PC-9 (cell line): ENCODE data around the gene THAP11.

Source experiments
- EZH2 ChIP-seq: fragments of 200-600 bp; sonication (generic); IDR thresholded peaks from 2 replicates; pipeline ENCODE4 v1.8.0; 2017; ENCODE audit warnings: antibody characterized with exemption, low read depth
- TF ChIP-seq, protein P1 (sequence below): fragments of 200-600 bp; sonication (generic); conservative IDR thresholded peaks from 2 replicates; pipeline ENCODE4 v1.6.1; 2017; ENCODE audit warnings: mixed run types, antibody characterized with exemption, mild to moderate bottlenecking, moderate library complexity

DNA sequence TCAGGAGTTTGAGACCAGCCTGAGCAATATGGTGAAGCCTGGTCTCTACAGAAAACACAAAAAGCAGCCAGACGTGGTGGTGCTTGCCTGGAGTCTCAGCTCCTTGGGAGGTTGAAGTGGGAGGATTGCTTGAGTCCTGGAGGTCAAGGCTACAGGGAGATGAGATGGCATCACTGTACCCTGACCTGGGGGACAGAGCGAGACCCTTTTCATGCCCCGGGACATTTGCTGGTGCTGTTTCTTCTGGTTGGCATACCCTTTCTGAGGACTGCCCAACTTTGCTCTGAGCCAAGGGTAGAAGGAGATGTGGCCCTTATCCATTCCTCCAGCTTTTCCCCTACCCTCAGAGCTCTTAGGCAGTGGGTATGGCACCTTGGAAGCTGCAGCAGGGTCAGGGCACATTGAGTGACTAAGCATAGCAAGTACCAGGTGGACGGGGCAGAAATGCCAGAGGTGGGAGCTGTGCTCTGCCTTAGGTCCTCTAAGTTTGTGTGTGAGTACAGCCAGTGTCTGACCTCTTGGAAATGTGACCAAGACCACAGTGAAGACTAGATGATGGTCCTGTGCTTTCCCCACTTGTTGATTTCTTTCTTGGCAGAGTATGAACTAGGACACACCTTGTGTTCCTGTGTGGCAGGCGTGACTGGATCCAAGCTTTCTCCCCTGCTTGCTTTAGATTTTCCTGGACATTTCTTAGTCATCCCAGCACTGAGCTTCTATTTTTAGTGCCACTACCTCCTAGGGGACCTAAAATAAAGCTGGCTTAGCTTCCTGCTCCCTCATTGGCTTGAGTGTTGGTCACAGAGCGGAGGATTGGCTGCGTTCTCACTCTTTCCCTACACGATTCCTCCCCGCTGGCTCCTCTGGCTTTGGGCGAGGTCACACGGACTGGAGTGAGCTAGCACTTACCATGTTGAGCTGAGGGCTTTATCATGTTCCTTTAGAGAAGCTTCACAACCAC, 20.8 kb downstream of the THAP11 start:
- TF ChIP-seq, protein P1, sequence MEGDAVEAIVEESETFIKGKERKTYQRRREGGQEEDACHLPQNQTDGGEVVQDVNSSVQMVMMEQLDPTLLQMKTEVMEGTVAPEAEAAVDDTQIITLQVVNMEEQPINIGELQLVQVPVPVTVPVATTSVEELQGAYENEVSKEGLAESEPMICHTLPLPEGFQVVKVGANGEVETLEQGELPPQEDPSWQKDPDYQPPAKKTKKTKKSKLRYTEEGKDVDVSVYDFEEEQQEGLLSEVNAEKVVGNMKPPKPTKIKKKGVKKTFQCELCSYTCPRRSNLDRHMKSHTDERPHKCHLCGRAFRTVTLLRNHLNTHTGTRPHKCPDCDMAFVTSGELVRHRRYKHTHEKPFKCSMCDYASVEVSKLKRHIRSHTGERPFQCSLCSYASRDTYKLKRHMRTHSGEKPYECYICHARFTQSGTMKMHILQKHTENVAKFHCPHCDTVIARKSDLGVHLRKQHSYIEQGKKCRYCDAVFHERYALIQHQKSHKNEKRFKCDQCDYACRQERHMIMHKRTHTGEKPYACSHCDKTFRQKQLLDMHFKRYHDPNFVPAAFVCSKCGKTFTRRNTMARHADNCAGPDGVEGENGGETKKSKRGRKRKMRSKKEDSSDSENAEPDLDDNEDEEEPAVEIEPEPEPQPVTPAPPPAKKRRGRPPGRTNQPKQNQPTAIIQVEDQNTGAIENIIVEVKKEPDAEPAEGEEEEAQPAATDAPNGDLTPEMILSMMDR, result no peak
- no peak for TF ChIP-seq EZH2
